Smooth muscle cell (in vitro differentiated cells): ENCODE measurements around the gene SERPINA10. TPM values are rescaled to one million over a fixed set of nuclear protein-coding genes. Genes with fewer than 3 reads are reported as not detected.
"Not testable (repeated sequence)": the region's sequence is repeated elsewhere in the genome, so short reads cannot be mapped to it uniquely, and the experiment has no call there.

Experiments used
- DNase-seq: peaks from one replicate; lab custom pipeline; 2025; ENCODE audit not compliant: unreplicated experiment; lab: John Stamatoyannopoulos, UW
- H2AFZ ChIP-seq: fragments of 200-600 bp; sonication (generic); 2 replicates; pipeline ENCODE4 v1.6.0; 2016; ENCODE audit warnings: antibody characterized with exemption, low read depth, mild to moderate bottlenecking
- H3F3A ChIP-seq: fragments of 200-600 bp; sonication (generic); 2 replicates; pipeline ENCODE4 v1.6.0; 2017; ENCODE audit warnings: antibody characterized with exemption, low read depth
- H3K27ac ChIP-seq: fragments of 200-600 bp; sonication (generic); 2 replicates; pipeline ENCODE4 v1.5.1; 2016; ENCODE audit warnings: low read depth, mild to moderate bottlenecking
- H3K27me3 ChIP-seq: fragments of 200-600 bp; sonication (generic); 2 replicates; pipeline ENCODE4 v1.6.1; 2016; ENCODE audit warnings: low read depth, mild to moderate bottlenecking
- H3K36me3 ChIP-seq: fragments of 200-600 bp; sonication (generic); 2 replicates; pipeline ENCODE4 v1.5.1; 2016; ENCODE audit warnings: low read depth
- H3K4me1 ChIP-seq: fragments of 200-600 bp; sonication (generic); 2 replicates; pipeline ENCODE4 v1.5.1; 2016; ENCODE audit warnings: low read depth
- H3K4me2 ChIP-seq: fragments of 200-600 bp; sonication (generic); 2 replicates; pipeline ENCODE4 v1.6.0; 2016; ENCODE audit warnings: mild to moderate bottlenecking
- H3K4me3 ChIP-seq: fragments of 200-600 bp; sonication (generic); 2 replicates; pipeline ENCODE4 v1.5.1; 2016; ENCODE audit warnings: mild to moderate bottlenecking
- H3K79me2 ChIP-seq: fragments of 200-600 bp; sonication (generic); 2 replicates; pipeline ENCODE4 v1.6.0; 2016; ENCODE audit warnings: low read depth, mild to moderate bottlenecking
- H3K9ac ChIP-seq: fragments of 200-600 bp; sonication (generic); 2 replicates; pipeline ENCODE4 v1.6.0; 2016; ENCODE audit warnings: low read depth
- H3K9me3 ChIP-seq: fragments of 200-600 bp; sonication (generic); replicated peaks from 2 replicates; pipeline ENCODE4 v1.5.1; 2016; ENCODE audit warnings: low read depth
- H4K20me1 ChIP-seq: fragments of 200-600 bp; sonication (generic); 2 replicates; pipeline ENCODE4 v1.6.0; 2016; ENCODE audit warnings: low read depth
- WGBS: methylation state at CpG from one replicate; pipeline ENCODE4 v1.1.7; 2016; ENCODE audit warnings: low lambda C conversion rate; 5-methylcytosine and 5-hydroxymethylcytosine counted together
- polyA plus RNA-seq: library from polyadenylated mRNA; unstranded; fragments of >200 nt; fragmentation: Nextera tagmentation; extraction: Ambion mirVana; gene quantifications from 2 replicates; pipeline ENCODE4 v1.2.1, GENCODE V29; 2016
- total RNA-seq: library from RNA; depleted of rRNA; stranded (reverse); fragments of >200 nt; gene quantifications from 2 replicates; pipeline ENCODE4 v1.2.3, GENCODE V29; 2014
- TF ChIP-seq, protein P1 (sequence below): fragments of 200-600 bp; sonication (generic); IDR thresholded peaks from 2 replicates; pipeline ENCODE4 v1.5.1; 2017; ENCODE audit warnings: borderline replicate concordance, mild to moderate bottlenecking, antibody characterized with exemption; ENCODE audit not compliant: insufficient read depth, poor library complexity, severe bottlenecking

Gene SERPINA10
- total and polyA plus RNA-seq, 2 experiments from 2014 or later: not detected

GRCh38 chr14:94267352-94267751, 25.7 kb downstream of the SERPINA10 start:
- no peak overlapping the region for H3K4me2 ChIP-seq
- H3F3A ChIP-seq: no peaks in the 10 kb centered on the region
- no peaks in the 10 kb centered on the region for H3K79me2 ChIP-seq
- no peak overlapping the region for H3K4me3 ChIP-seq
- no peak overlapping the region for H2AFZ ChIP-seq
- no peaks in the 10 kb centered on the region for H4K20me1 ChIP-seq
- no peak overlapping the region for H3K27ac ChIP-seq
- TF ChIP-seq, protein P1, sequence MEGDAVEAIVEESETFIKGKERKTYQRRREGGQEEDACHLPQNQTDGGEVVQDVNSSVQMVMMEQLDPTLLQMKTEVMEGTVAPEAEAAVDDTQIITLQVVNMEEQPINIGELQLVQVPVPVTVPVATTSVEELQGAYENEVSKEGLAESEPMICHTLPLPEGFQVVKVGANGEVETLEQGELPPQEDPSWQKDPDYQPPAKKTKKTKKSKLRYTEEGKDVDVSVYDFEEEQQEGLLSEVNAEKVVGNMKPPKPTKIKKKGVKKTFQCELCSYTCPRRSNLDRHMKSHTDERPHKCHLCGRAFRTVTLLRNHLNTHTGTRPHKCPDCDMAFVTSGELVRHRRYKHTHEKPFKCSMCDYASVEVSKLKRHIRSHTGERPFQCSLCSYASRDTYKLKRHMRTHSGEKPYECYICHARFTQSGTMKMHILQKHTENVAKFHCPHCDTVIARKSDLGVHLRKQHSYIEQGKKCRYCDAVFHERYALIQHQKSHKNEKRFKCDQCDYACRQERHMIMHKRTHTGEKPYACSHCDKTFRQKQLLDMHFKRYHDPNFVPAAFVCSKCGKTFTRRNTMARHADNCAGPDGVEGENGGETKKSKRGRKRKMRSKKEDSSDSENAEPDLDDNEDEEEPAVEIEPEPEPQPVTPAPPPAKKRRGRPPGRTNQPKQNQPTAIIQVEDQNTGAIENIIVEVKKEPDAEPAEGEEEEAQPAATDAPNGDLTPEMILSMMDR: no peak
- H3K9me3 ChIP-seq: no peaks in the 10 kb centered on the region
- H3K27me3 ChIP-seq: no peaks in the 10 kb centered on the region
- no peak for DNase-seq
- 81% methylated on average over 1 of the region's 1 CpG for WGBS
- H3K4me1 ChIP-seq: no peaks in the 10 kb centered on the region
- H3K9ac ChIP-seq: no peak overlapping the region
- H3K36me3 ChIP-seq: no peaks in the 10 kb centered on the region

DNA sequence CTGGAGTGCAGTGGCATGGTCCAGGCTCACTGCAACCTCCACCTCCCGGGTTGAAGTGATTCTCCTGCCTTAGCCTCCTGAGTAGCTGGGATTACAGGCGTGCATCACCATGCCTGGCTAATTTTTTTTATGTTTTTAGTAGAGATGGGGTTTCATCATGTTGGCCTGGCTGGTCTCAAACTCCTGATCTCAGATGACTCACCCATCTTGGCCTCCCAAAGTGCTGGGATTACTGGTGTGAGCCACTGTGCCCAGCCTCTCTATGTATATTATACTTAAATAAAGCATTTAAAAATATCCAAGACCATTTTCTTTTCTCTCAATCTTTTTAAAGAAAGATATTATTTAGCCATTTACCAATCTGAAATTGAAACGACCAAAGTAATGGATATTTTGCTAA, 28.9 kb downstream of the SERPINA10 start:
- not testable (repeated sequence) for H3K4me3 ChIP-seq, H3K9me3 ChIP-seq, H3K27me3 ChIP-seq, DNase-seq, H3K79me2 ChIP-seq, H3K27ac ChIP-seq, H3K4me2 ChIP-seq, H3K4me1 ChIP-seq, H3F3A ChIP-seq, H3K9ac ChIP-seq, H3K36me3 ChIP-seq, H4K20me1 ChIP-seq, H2AFZ ChIP-seq
- 85% methylated on average over 3 of the region's 3 CpGs for WGBS

DNA sequence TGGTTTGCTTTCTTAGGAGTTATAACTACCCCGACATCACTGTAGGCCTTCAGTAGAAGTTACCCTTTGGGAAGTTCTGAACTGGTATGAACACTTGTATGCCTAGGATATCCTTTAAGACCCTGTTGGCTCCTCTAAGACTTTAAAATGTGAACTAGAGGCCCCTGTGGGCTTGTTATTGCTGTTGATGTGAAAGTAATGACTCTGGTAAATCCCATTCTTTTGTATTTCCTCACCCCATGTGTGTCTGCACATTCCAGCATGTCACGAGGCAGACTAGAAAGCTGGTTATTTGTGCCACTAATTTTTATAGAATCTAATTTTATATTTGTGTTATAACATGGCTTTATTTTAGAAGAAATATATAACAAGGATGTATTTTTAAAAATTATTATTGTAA, 48.9 kb downstream of the SERPINA10 start:
- no peaks in the 10 kb centered on the region for H3K9me3 ChIP-seq
- H3F3A ChIP-seq: no peaks in the 10 kb centered on the region
- H3K4me3 ChIP-seq: no peak overlapping the region
- no peak overlapping the region for H3K27ac ChIP-seq
- no peaks in the 10 kb centered on the region for H4K20me1 ChIP-seq
- 89% methylated on average over 2 of the region's 2 CpGs for WGBS
- H3K27me3 ChIP-seq: no peaks in the 10 kb centered on the region
- H2AFZ ChIP-seq: no peak overlapping the region
- no peak overlapping the region for H3K9ac ChIP-seq
- H3K36me3 ChIP-seq: no peaks in the 10 kb centered on the region
- DNase-seq: no peak
- no peaks in the 10 kb centered on the region for H3K79me2 ChIP-seq
- H3K4me2 ChIP-seq: no peak overlapping the region
- TF ChIP-seq, protein P1: no peak
- H3K4me1 ChIP-seq: no peaks in the 10 kb centered on the region

DNA sequence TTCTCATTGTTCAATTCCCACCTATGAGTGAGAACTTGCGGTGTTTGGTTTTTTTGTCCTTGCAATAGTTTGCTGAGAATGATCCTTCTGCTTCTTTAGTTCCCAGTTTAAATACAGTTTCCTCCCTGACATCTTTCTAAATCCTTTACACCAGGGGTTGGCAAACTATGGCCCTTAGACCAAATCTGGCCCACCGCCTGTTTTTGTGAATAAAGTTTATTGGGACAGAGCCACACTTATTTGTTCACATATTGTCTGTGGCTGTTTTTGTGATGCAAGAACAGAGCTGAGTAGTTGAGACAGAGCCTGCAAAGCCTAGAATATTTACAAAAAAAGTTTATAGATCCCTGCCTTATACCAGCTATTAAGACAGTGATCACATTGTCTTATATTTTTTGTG, 53.7 kb downstream of the SERPINA10 start:
- H3K27me3 ChIP-seq: no peaks in the 10 kb centered on the region
- no peak for DNase-seq
- H3K79me2 ChIP-seq: no peaks in the 10 kb centered on the region
- H4K20me1 ChIP-seq: no peaks in the 10 kb centered on the region
- no peaks in the 10 kb centered on the region for H3K4me1 ChIP-seq
- no peak overlapping the region for H3K9ac ChIP-seq
- H3F3A ChIP-seq: no peaks in the 10 kb centered on the region
- TF ChIP-seq, protein P1: no peak
- H2AFZ ChIP-seq: no peak overlapping the region
- H3K27ac ChIP-seq: no peak overlapping the region
- H3K4me3 ChIP-seq: no peak overlapping the region
- H3K36me3 ChIP-seq: no peaks in the 10 kb centered on the region
- H3K9me3 ChIP-seq: no peaks in the 10 kb centered on the region
- 87% methylated on average over 2 of the region's 2 CpGs for WGBS
- H3K4me2 ChIP-seq: no peak overlapping the region
